Measurements from ENCODE around the gene RNF169.

The RNF169 gene

GRCh38 chr11:74735365-74735928 lies 13.2 kb upstream of the RNF169 start:
- no peak for TF ChIP-seq CTCF (IDR thresholded peaks at IDR 0.05; ENCODE audit: control extremely low read depth, extremely low read depth, low read depth, missing control alignments)
- POLR2A ChIA-PET: no interaction called here
- no peak for DNase-seq (ENCODE audit: extremely low spot score)
- CTCF ChIA-PET: interaction anchor here (1.3 to 11.9 kb wide), 4 partner anchors 8 to 282 kb away, joined by 3 to 129 read pairs (median 6); no protein-coding TSS in a partner anchor

GRCh38 chr11:74736031-74736430 lies 12.6 kb upstream of the RNF169 start:
- POLR2A ChIA-PET: no interaction called here

GRCh38 chr11:74739546-74740270 lies 8.9 kb upstream of the RNF169 start:
- peak; percentile 76 for DNase-seq (ENCODE audit: extremely low spot score)
- TF ChIP-seq CTCF (IDR thresholded peaks at IDR 0.05; ENCODE audit: control extremely low read depth, extremely low read depth, low read depth, missing control alignments): peak; percentile 91
- ChIA-PET CTCF (interaction anchor here (0.6 to 11.9 kb wide), 32 partner anchors 7 to 491 kb away, joined by 3 to 129 read pairs (median 4); partner anchors contain the start of genes CHRDL2 and RNF169), POLR2A (no interaction called here)

More at GRCh38 chr11:74736031-74736430, 12.6 kb upstream of the RNF169 start:
- CTCF ChIA-PET: interaction anchor here (2.4 to 11.9 kb wide), 2 partner anchors 9 to 33 kb away, joined by 10 to 129 read pairs; no protein-coding TSS in a partner anchor
- TF ChIP-seq CTCF (IDR thresholded peaks at IDR 0.05; ENCODE audit: control extremely low read depth, extremely low read depth, low read depth, missing control alignments): no peak
- DNase-seq (ENCODE audit: extremely low spot score): no peak

GRCh38 chr11:74742070-74742469 lies 6.6 kb upstream of the RNF169 start:
- TF ChIP-seq CTCF (IDR thresholded peaks at IDR 0.05; ENCODE audit: control extremely low read depth, extremely low read depth, low read depth, missing control alignments): no peak
- ChIA-PET CTCF (interaction anchor here (1.2 to 11.9 kb wide), 4 partner anchors 8 to 41 kb away, joined by 3 to 129 read pairs (median 37); partner anchors contain the start of gene CHRDL2), POLR2A (no interaction called here)
- DNase-seq (ENCODE audit: extremely low spot score): no peak

GRCh38 chr11:74743640-74744039 lies 5.0 kb upstream of the RNF169 start:
- ChIA-PET POLR2A (no interaction called here), CTCF (interaction anchor here (0.7 to 11.9 kb wide), 5 partner anchors 9 to 909 kb away, joined by 3 to 129 read pairs (median 4); no protein-coding TSS in a partner anchor)
- no peak for TF ChIP-seq CTCF (IDR thresholded peaks at IDR 0.05; ENCODE audit: control extremely low read depth, extremely low read depth, low read depth, missing control alignments)
- no peak for DNase-seq (ENCODE audit: extremely low spot score)

DNA sequence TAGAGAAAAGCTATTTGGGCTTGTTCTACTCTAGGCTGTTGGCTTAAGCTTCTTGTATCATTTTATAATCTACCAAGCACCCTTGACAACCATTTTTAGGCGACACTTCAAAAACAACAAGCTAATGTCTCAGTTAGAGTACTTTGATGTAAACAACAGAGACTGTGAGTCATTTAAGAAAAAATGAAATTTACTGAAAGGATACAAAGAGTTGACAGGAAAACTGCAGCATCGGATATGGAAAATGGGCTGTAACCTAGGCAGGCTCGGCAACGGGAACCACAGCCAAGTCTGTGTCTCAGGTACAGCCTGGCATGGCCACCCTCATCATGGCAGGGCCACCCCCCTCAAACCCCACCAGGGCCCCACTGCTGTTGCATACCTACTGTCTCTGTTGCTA lies 4.4 kb upstream of the RNF169 start:
- ChIA-PET POLR2A (no interaction called here), CTCF (interaction anchor here (0.7 to 11.9 kb wide), 6 partner anchors 9 to 908 kb away, joined by 3 to 129 read pairs (median 4); no protein-coding TSS in a partner anchor)
- TF ChIP-seq CTCF (IDR thresholded peaks at IDR 0.05; ENCODE audit: control extremely low read depth, extremely low read depth, low read depth, missing control alignments): no peak
- no peak for DNase-seq (ENCODE audit: extremely low spot score)

All from GM10248 (cell line).